Neural crest cell (in vitro differentiated cells): Measurements from ENCODE around the gene EEF1A2. TPM values are rescaled to one million over a fixed set of nuclear protein-coding genes. Genes with fewer than 3 reads are reported as not detected.
A peak's percentile ranks its signal among the peaks of the same experiment; 100 is the strongest.

Source experiments
- DNase-seq: peaks from one replicate; pipeline ENCODE4 v3.0.0; 2021; ENCODE audit warnings: low read depth, mixed read lengths, low spot score
- H3K27ac Mint-ChIP-seq: one replicate; pipeline ENCODE4 v1.8.0; 2021; ENCODE audit warnings: mild to moderate bottlenecking, mixed read lengths; ENCODE audit not compliant: unreplicated experiment
- H3K27me3 Mint-ChIP-seq: 2 replicates; pipeline ENCODE4 v1.8.0; 2021; ENCODE audit warnings: low read depth, mild to moderate bottlenecking, mixed read lengths
- H3K36me3 Mint-ChIP-seq: 2 replicates; pipeline ENCODE4 v1.8.0; 2021; ENCODE audit warnings: low read depth, mild to moderate bottlenecking, mixed read lengths
- H3K4me1 Mint-ChIP-seq: 2 replicates; pipeline ENCODE4 v1.8.0; 2021; ENCODE audit warnings: mixed read lengths
- H3K4me3 Mint-ChIP-seq: one replicate; pipeline ENCODE4 v1.8.0; 2021; ENCODE audit warnings: mild to moderate bottlenecking, mixed read lengths
- H3K9me3 Mint-ChIP-seq: 2 replicates; pipeline ENCODE4 v1.8.0; 2021; ENCODE audit warnings: mixed read lengths
- total RNA-seq: library from RNA; stranded (reverse); gene quantifications from 2 replicates; pipeline ENCODE4 v1.2.1, GENCODE V29; 2021
- TF ChIP-seq, protein P1 (sequence below): fragments of 200-600 bp; sonication (generic); conservative IDR thresholded peaks from 2 replicates; pipeline ENCODE4 v1.5.0; 2021; ENCODE audit warnings: antibody characterized with exemption, mild to moderate bottlenecking

Gene EEF1A2
- total RNA-seq, 1 donor from 2014 or later, result 4.6 TPM

DNA sequence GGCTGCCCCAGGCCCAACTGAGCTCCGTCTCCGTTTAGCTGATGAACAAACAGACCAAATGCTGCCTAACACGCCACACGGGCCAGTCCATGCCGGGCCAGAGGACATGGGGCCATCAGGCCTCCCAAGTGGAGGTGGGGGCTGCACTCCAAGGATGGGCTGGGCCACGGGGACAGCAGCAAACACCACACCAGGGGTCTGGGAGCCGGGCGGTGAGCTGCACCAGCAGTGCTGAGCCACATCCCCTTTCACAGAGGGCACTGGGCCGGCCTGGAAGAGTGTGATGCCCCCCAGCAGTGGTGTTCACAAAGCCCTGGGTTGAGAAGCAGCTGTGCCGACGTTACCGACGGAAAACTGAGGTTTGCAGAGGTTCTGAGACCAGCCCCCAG is 29.2 kb downstream of the EEF1A2 start:
- TF ChIP-seq, protein P1, sequence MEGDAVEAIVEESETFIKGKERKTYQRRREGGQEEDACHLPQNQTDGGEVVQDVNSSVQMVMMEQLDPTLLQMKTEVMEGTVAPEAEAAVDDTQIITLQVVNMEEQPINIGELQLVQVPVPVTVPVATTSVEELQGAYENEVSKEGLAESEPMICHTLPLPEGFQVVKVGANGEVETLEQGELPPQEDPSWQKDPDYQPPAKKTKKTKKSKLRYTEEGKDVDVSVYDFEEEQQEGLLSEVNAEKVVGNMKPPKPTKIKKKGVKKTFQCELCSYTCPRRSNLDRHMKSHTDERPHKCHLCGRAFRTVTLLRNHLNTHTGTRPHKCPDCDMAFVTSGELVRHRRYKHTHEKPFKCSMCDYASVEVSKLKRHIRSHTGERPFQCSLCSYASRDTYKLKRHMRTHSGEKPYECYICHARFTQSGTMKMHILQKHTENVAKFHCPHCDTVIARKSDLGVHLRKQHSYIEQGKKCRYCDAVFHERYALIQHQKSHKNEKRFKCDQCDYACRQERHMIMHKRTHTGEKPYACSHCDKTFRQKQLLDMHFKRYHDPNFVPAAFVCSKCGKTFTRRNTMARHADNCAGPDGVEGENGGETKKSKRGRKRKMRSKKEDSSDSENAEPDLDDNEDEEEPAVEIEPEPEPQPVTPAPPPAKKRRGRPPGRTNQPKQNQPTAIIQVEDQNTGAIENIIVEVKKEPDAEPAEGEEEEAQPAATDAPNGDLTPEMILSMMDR, result no peak
- peaks cover 10% of the 10 kb centered on the region for H3K27me3 Mint-ChIP-seq
- no peak for DNase-seq
- no peaks in the 10 kb centered on the region for H3K9me3 Mint-ChIP-seq
- H3K4me1 Mint-ChIP-seq, result peaks cover 20% of the 10 kb centered on the region
- H3K4me3 Mint-ChIP-seq, result peak overlapping the region; percentile 85
- H3K27ac Mint-ChIP-seq, result no peak overlapping the region
- H3K36me3 Mint-ChIP-seq, result peaks cover 3% of the 10 kb centered on the region

DNA sequence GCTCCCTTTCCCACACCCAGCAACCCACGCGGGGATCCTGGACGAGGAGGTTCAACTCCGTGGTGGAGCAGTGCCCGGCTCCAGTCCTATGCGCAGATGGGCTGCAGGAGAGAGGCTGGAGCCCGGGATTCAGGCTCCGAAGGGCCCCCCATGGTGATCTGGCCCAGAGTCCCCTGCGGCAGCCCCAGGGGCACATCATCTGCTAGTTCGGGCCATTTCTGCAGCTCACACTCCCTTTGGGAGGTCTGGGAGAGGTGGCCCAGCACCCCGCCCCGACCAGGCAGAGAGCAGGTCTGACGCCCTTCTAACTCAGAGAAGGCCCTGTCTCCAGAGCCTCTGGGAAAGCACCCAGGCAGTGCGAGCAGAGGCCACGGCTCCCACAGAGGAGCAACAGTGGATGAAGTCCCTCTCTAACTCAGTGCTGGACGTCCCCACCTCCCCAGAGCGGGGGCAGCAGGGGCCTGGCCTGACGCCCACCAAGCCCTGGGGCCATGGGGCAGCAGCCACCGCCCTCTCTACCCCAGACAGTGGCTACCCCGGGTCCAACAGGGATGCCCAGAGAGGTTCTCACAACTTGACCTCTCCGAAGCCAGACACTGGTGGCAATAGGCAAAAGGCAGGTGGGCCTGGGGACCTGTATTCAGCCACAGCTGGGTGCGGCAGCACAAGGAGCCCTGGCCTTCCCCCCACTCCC is 29.7 kb downstream of the EEF1A2 start:
- Mint-ChIP-seq H3K4me3 (peak overlapping the region; percentile 85), H3K27ac (no peak overlapping the region), H3K4me1 (peaks cover 24% of the 10 kb centered on the region), H3K27me3 (peaks cover 5% of the 10 kb centered on the region), H3K36me3 (peaks cover 3% of the 10 kb centered on the region), H3K9me3 (no peaks in the 10 kb centered on the region)
- TF ChIP-seq, protein P1, result no peak
- no peak for DNase-seq

DNA sequence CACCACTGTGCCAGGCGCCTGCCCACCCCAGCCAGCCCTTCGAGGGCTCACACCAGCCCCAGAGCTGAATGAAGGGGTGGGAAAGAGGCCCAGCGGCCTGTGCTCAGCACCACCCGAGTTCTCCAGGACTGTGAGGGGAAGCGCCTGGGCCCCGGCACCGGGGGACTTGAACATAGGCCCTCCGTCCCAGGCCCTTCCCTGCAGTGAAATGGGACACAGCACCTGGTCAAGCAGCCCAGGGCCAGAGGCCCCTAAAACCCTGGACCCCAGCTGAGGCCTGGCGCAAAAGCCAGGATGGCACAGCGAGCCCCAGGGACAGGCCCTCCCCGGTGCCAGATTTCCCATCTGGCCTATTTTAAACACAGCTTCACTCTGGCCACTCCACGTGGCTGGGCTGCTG is 30.5 kb downstream of the EEF1A2 start:
- Mint-ChIP-seq H3K4me1 (peaks cover 31% of the 10 kb centered on the region), H3K9me3 (no peaks in the 10 kb centered on the region), H3K4me3 (peak overlapping the region; percentile 65), H3K27me3 (no peaks in the 10 kb centered on the region), H3K27ac (no peak overlapping the region), H3K36me3 (peaks cover 3% of the 10 kb centered on the region)
- TF ChIP-seq, protein P1, result no peak
- DNase-seq, result no peak

DNA sequence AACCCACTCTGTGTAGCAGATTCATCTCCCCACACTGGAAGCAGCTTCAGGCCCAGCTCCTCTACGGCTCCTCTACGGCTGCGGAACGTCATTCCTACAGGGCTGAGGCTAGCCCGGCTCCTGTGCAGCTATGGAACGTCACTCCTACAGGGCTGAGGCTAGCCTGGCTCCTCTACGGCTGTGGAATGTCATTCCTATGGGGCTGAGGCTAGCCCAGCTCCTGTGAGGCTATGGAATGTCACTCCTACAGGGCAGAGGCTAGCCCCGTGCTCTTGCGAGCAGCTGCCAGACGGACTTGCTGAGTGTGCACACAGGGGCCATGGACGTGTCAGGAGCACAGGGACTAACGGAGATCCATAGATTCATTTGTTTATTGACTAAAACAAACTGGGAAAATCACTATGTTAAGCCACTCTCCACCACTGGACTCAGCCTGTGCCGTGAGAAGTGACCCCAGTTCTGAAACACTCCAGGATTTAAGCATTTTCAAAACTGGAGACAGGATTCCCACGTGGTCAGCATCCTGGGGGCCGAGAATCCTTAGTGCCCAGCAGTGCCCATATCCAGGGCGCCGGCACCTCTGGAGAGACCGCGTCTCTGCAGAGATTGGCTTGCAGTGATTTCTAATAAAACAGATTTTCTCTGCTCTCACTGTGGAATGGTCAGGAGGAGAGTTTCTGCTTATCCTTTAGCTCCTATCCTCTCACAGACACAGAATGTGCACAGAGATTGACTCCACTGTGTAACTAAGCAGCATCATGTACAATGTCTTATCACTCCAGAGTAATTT is 31.4 kb downstream of the EEF1A2 start:
- Mint-ChIP-seq H3K27ac (no peak overlapping the region), H3K27me3 (no peaks in the 10 kb centered on the region)

DNA sequence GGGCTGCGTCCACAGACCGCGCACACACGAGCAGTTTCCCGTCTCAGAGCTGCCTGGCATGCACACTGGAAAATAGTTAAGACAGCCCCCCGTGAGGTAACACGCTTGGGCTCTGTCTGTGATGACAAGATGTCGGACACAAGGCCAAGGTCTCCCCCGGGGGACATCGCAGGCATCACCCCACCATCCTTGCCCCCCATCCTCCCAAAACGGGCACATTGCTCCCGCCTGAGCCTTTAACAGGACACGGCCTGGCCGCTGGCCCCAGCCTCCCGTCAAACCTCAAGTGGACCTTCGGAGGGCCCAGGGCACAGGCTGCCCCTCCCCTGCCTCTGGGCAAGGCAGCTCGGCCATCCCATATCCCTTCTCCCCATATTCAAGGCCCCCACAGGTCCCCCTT is 32.0 kb downstream of the EEF1A2 start:
- Mint-ChIP-seq H3K4me1 (peaks cover 34% of the 10 kb centered on the region), H3K27me3 (no peaks in the 10 kb centered on the region), H3K27ac (no peak overlapping the region), H3K4me3 (peak overlapping the region; percentile 65), H3K36me3 (peaks cover 3% of the 10 kb centered on the region), H3K9me3 (no peaks in the 10 kb centered on the region)
- no peak for DNase-seq
- TF ChIP-seq, protein P1, result no peak

More for the DNA sequence above, 31.4 kb downstream of the EEF1A2 start:
- TF ChIP-seq, protein P1, result no peak
- Mint-ChIP-seq H3K4me3 (peak overlapping the region; percentile 65), H3K9me3 (no peaks in the 10 kb centered on the region), H3K36me3 (peaks cover 3% of the 10 kb centered on the region), H3K4me1 (peaks cover 34% of the 10 kb centered on the region)
- no peak for DNase-seq
